Activated CD8-positive, alpha-beta memory T cell treated with anti-CD3 and anti-CD28 coated beads, Interleukin-2, amount 10 ng/mL, durations not matched to agents 7 days and 5 days (primary cell): Measurements from ENCODE around the gene GNPTAB. TPM values are rescaled to one million over a fixed set of nuclear protein-coding genes. Genes with fewer than 3 reads are reported as not detected.
"Not testable (repeated sequence)": the region's sequence is repeated elsewhere in the genome, so short reads cannot be mapped to it uniquely, and the experiment has no call there.

ENCODE experiments used
- ATAC-seq: fragments of 150-1000 bp; cut with Tn5 transposase; one replicate; pipeline ENCODE4 v1.10.0; 2021; ENCODE audit warnings: moderate library complexity
- CTCF ChIA-PET: fragments of 350-600 bp; sonication (Branson Sonifier 250); formaldehyde crosslinking; loops from one replicate; lab custom pipeline; 2021; ENCODE audit warnings: antibody characterized with exemption; lab: Charles Lee
- DNase-seq: peaks from one replicate; pipeline ENCODE4 v3.0.0-alpha.2; 2020
- H3K27ac Mint-ChIP-seq: one replicate; pipeline ENCODE4 v1.8.0; 2021; ENCODE audit warnings: mild to moderate bottlenecking, mixed read lengths
- H3K27me3 Mint-ChIP-seq: one replicate; pipeline ENCODE4 v1.8.0; 2021; ENCODE audit warnings: mixed read lengths
- H3K36me3 Mint-ChIP-seq: one replicate; pipeline ENCODE4 v1.8.0; 2021; ENCODE audit warnings: mild to moderate bottlenecking, mixed read lengths
- H3K4me1 Mint-ChIP-seq: one replicate; pipeline ENCODE4 v1.8.0; 2021; ENCODE audit warnings: mixed read lengths
- H3K4me3 Mint-ChIP-seq: one replicate; pipeline ENCODE4 v1.8.0; 2021; ENCODE audit warnings: mild to moderate bottlenecking, moderate library complexity, mixed read lengths
- H3K9me3 Mint-ChIP-seq: one replicate; pipeline ENCODE4 v1.8.0; 2022; ENCODE audit warnings: low read depth, mixed read lengths
- total RNA-seq, 2 experiments: library from RNA; stranded (reverse); gene quantifications; one replicate each; pipeline ENCODE4 v1.2.3, GENCODE V29; 2021

The GNPTAB gene
- total RNA-seq, 2 experiments from 2014 or later, result 111 to 156 TPM

GRCh38 chr12:101861688-101862087 is 30.9 kb upstream of the GNPTAB start:
- not testable (repeated sequence) for H3K9me3 Mint-ChIP-seq, H3K4me3 Mint-ChIP-seq, H3K27me3 Mint-ChIP-seq, ATAC-seq, H3K27ac Mint-ChIP-seq, DNase-seq
- peaks cover 27% of the 10 kb centered on the region for H3K4me1 Mint-ChIP-seq
- H3K36me3 Mint-ChIP-seq, result peaks cover 13% of the 10 kb centered on the region
- CTCF ChIA-PET, result interaction anchor here (0.6 to 1.0 kb wide), 2 partner anchors 22 to 80 kb away, joined by 3 read pairs; no protein-coding TSS in a partner anchor

GRCh38 chr12:101859664-101860607 is 29.2 kb upstream of the GNPTAB start:
- Mint-ChIP-seq H3K4me1 (peaks cover 24% of the 10 kb centered on the region), H3K36me3 (peaks cover 9% of the 10 kb centered on the region), H3K27me3 (no peaks in the 10 kb centered on the region), H3K4me3 (no peak overlapping the region), H3K9me3 (peaks cover 7% of the 10 kb centered on the region), H3K27ac (no peak overlapping the region)
- ATAC-seq (no peak), DNase-seq (no peak)
- CTCF ChIA-PET, result no interaction called here

- DNase-seq, result no peak
- H3K4me1 Mint-ChIP-seq, result peaks cover 33% of the 10 kb centered on the region
- CTCF ChIA-PET, result no interaction called here
- peaks cover 5% of the 10 kb centered on the region for H3K9me3 Mint-ChIP-seq
- H3K4me3 Mint-ChIP-seq, result no peak overlapping the region
- H3K27ac Mint-ChIP-seq, result no peak overlapping the region
- ATAC-seq, result no peak
- no peaks in the 10 kb centered on the region for H3K27me3 Mint-ChIP-seq
- peaks cover 7% of the 10 kb centered on the region for H3K36me3 Mint-ChIP-seq
These were observed 27.6 kb upstream of the GNPTAB start for GRCh38 chr12:101858361-101858760.

- peaks cover 5% of the 10 kb centered on the region for H3K9me3 Mint-ChIP-seq
- peaks cover 33% of the 10 kb centered on the region for H3K4me1 Mint-ChIP-seq
- CTCF ChIA-PET, result no interaction called here
- DNase-seq (no peak), ATAC-seq (no peak)
- peaks cover 7% of the 10 kb centered on the region for H3K36me3 Mint-ChIP-seq
- H3K27me3 Mint-ChIP-seq, result no peaks in the 10 kb centered on the region
- H3K4me3 Mint-ChIP-seq, result no peak overlapping the region
- H3K27ac Mint-ChIP-seq, result no peak overlapping the region
These were observed 26.3 kb upstream of the GNPTAB start for GRCh38 chr12:101857043-101857558.

- H3K4me1 Mint-ChIP-seq, result peaks cover 33% of the 10 kb centered on the region
- not testable (repeated sequence) for H3K27ac Mint-ChIP-seq, H3K36me3 Mint-ChIP-seq, H3K27me3 Mint-ChIP-seq, H3K9me3 Mint-ChIP-seq, DNase-seq, H3K4me3 Mint-ChIP-seq, ATAC-seq
- CTCF ChIA-PET, result interaction anchor here (2.8 kb wide), 1 partner anchor 17 kb away, joined by 15 read pairs; no protein-coding TSS in a partner anchor
These were observed 25.9 kb upstream of the GNPTAB start for GRCh38 chr12:101856614-101857013.

- Mint-ChIP-seq H3K9me3 (peaks cover 5% of the 10 kb centered on the region), H3K27me3 (no peaks in the 10 kb centered on the region), H3K4me1 (peaks cover 32% of the 10 kb centered on the region), H3K36me3 (peaks cover 7% of the 10 kb centered on the region), H3K4me3 (no peak overlapping the region), H3K27ac (peak overlapping the region; percentile 11)
- DNase-seq, result no peak
- CTCF ChIA-PET, result interaction anchor here (2.8 kb wide), 1 partner anchor 17 kb away, joined by 15 read pairs; no protein-coding TSS in a partner anchor
- ATAC-seq, result no peak
These were observed 25.2 kb upstream of the GNPTAB start for GRCh38 chr12:101855976-101856375.

- Mint-ChIP-seq H3K27me3 (no peaks in the 10 kb centered on the region), H3K4me1 (peaks cover 28% of the 10 kb centered on the region), H3K27ac (no peak overlapping the region), H3K9me3 (peaks cover 5% of the 10 kb centered on the region), H3K36me3 (peaks cover 7% of the 10 kb centered on the region), H3K4me3 (no peak overlapping the region)
- no peak for DNase-seq
- CTCF ChIA-PET, result interaction anchor here (0.8 to 2.8 kb wide), 2 partner anchors 16 to 441 kb away, joined by 3 to 15 read pairs; no protein-coding TSS in a partner anchor
- ATAC-seq, result no peak
These were observed 24.7 kb upstream of the GNPTAB start for GRCh38 chr12:101855364-101855884.

GRCh38 chr12:101854747-101855146 is 24.0 kb upstream of the GNPTAB start:
- DNase-seq (no peak), ATAC-seq (no peak)
- H3K27ac Mint-ChIP-seq, result no peak overlapping the region
- peaks cover 7% of the 10 kb centered on the region for H3K36me3 Mint-ChIP-seq
- peaks cover 25% of the 10 kb centered on the region for H3K4me1 Mint-ChIP-seq
- H3K4me3 Mint-ChIP-seq, result no peak overlapping the region
- H3K27me3 Mint-ChIP-seq, result no peaks in the 10 kb centered on the region
- H3K9me3 Mint-ChIP-seq, result peaks cover 5% of the 10 kb centered on the region
- CTCF ChIA-PET, result interaction anchor here (2.8 kb wide), 1 partner anchor 16 kb away, joined by 15 read pairs; no protein-coding TSS in a partner anchor

GRCh38 chr12:101852998-101853397 is 22.2 kb upstream of the GNPTAB start:
- no peaks in the 10 kb centered on the region for H3K27me3 Mint-ChIP-seq
- H3K27ac Mint-ChIP-seq, result no peak overlapping the region
- ATAC-seq (no peak), DNase-seq (no peak)
- H3K4me1 Mint-ChIP-seq, result peaks cover 17% of the 10 kb centered on the region
- H3K4me3 Mint-ChIP-seq, result no peak overlapping the region
- H3K9me3 Mint-ChIP-seq, result peaks cover 5% of the 10 kb centered on the region
- CTCF ChIA-PET, result no interaction called here
- H3K36me3 Mint-ChIP-seq, result peaks cover 6% of the 10 kb centered on the region

GRCh38 chr12:101850199-101850598 is 19.4 kb upstream of the GNPTAB start:
- Mint-ChIP-seq H3K36me3 (peaks cover 2% of the 10 kb centered on the region), H3K4me3 (no peak overlapping the region), H3K4me1 (peaks cover 13% of the 10 kb centered on the region), H3K27me3 (peaks cover 2% of the 10 kb centered on the region), H3K27ac (no peak overlapping the region), H3K9me3 (no peaks in the 10 kb centered on the region)
- no peak for ATAC-seq
- no peak for DNase-seq
- CTCF ChIA-PET, result no interaction called here

- Mint-ChIP-seq H3K27ac (no peak overlapping the region), H3K36me3 (no peaks in the 10 kb centered on the region), H3K4me3 (no peak overlapping the region), H3K9me3 (no peaks in the 10 kb centered on the region), H3K27me3 (peaks cover 6% of the 10 kb centered on the region), H3K4me1 (peaks cover 2% of the 10 kb centered on the region)
- DNase-seq (no peak), ATAC-seq (no peak)
- CTCF ChIA-PET, result interaction anchor here (1.2 to 3.0 kb wide), 2 partner anchors 8 to 16 kb away, joined by 4 to 20 read pairs; partner anchors contain the start of gene GNPTAB
These were observed 16.6 kb upstream of the GNPTAB start for GRCh38 chr12:101847325-101847724.

- DNase-seq, result no peak
- no peak overlapping the region for H3K4me3 Mint-ChIP-seq
- CTCF ChIA-PET, result interaction anchor here (0.8 to 1.0 kb wide), 2 partner anchors 13 to 73 kb away, joined by 3 read pairs; no protein-coding TSS in a partner anchor
- peaks cover 6% of the 10 kb centered on the region for H3K27me3 Mint-ChIP-seq
- H3K9me3 Mint-ChIP-seq, result no peaks in the 10 kb centered on the region
- no peak overlapping the region for H3K27ac Mint-ChIP-seq
- H3K4me1 Mint-ChIP-seq, result peaks cover 2% of the 10 kb centered on the region
- H3K36me3 Mint-ChIP-seq, result no peaks in the 10 kb centered on the region
- ATAC-seq, result no peak
These were observed 14.5 kb upstream of the GNPTAB start for GRCh38 chr12:101845137-101845711.

GRCh38 chr12:101841069-101841468 is 10.3 kb upstream of the GNPTAB start:
- Mint-ChIP-seq H3K9me3 (no peaks in the 10 kb centered on the region), H3K36me3 (no peaks in the 10 kb centered on the region), H3K27me3 (peaks cover 4% of the 10 kb centered on the region), H3K27ac (no peak overlapping the region), H3K4me3 (no peak overlapping the region), H3K4me1 (peaks cover 18% of the 10 kb centered on the region)
- no peak for DNase-seq
- CTCF ChIA-PET, result interaction anchor here (0.7 to 6.0 kb wide), 12 partner anchors 11 to 427 kb away, joined by 3 to 79 read pairs (median 6); partner anchors contain the start of gene GNPTAB
- ATAC-seq, result no peak
